Endothelial cell of umbilical vein (primary cell): ENCODE data around the gene CHRM4. TPM values are rescaled to one million over a fixed set of nuclear protein-coding genes. Genes with fewer than 3 reads are reported as not detected.

Experiments
- BruUV-seq: library from RNA; stranded (reverse); fragments of 400-500 nt; replicated peaks from 2 replicates; lab custom pipeline; 2021; lab: Mats Ljungman, UMichigan
- CTCF ChIA-PET: fragments of 300-600, 350-600 bp; sonication (Branson Sonifier 250); formaldehyde crosslinking; loops from one replicate; lab custom pipeline; 2021; ENCODE audit warnings: antibody characterized with exemption, inconsistent platforms; lab: Charles Lee
- POLR2A ChIA-PET: fragments of 300-600, 350-600 bp; sonication (Branson Sonifier 250); formaldehyde crosslinking; loops from one replicate; lab custom pipeline; 2021; ENCODE audit warnings: antibody characterized with exemption, inconsistent platforms; lab: Charles Lee
- DNase-seq: peaks from one replicate; pipeline ENCODE4 v3.0.0-alpha.2; 2011; ENCODE audit warnings: low read depth, low spot score
- FAIRE-seq: peaks from 2 replicates; lab custom pipeline; 2011; peaks lifted over from hg19 to GRCh38; lab: Jason Lieb, UNC
- H2AFZ ChIP-seq: 2 replicates; pipeline ENCODE4 v1.6.0; 2012; ENCODE audit warnings: low read depth, low read length, control low read depth, inconsistent platforms
- H3K27ac ChIP-seq: 2 replicates; pipeline ENCODE4 v1.5.1; 2011; ENCODE audit warnings: low read depth, mild to moderate bottlenecking, control low read depth, low read length, moderate library complexity; ENCODE audit not compliant: insufficient read depth
- H3K27me3 ChIP-seq, 2 experiments: 2 replicates each; pipeline versions ENCODE4 v1.6.0 to v1.6.1; 2011; ENCODE audit warnings: low read length in 2 of 2, mixed read lengths in 1 of 2; ENCODE audit not compliant: control insufficient read depth in 2 of 2, insufficient read depth in 2 of 2
- H3K36me3 ChIP-seq, 2 experiments: 2 replicates in 1 of 2; 3 replicates in 1 of 2; pipeline ENCODE4 v1.5.1; 2011; ENCODE audit warnings: low read length in 2 of 2, mild to moderate bottlenecking in 1 of 2, moderate library complexity in 1 of 2; ENCODE audit not compliant: control insufficient read depth in 2 of 2, insufficient read depth in 2 of 2; ENCODE audit errors: extremely low read depth in 1 of 2
- H3K4me1 ChIP-seq: 3 replicates; pipeline ENCODE4 v1.5.1; 2011; ENCODE audit warnings: mild to moderate bottlenecking, low read length; ENCODE audit not compliant: control insufficient read depth, insufficient read depth; ENCODE audit errors: extremely low read depth
- H3K4me2 ChIP-seq: 2 replicates; pipeline ENCODE4 v1.6.1; 2011; ENCODE audit warnings: low read length, control low read depth, mixed read lengths; ENCODE audit not compliant: insufficient read depth
- H3K4me3 ChIP-seq, 3 experiments: fragments of 200-600 bp in 1 of 3; sonication (generic), shearing (Covaris generic) in 1 of 3; replicated peaks in 1 of 3; 2 replicates each; pipeline ENCODE4 v1.5.1; 2011 to 2016; ENCODE audit warnings: control low read depth in 3 of 3, low read length in 3 of 3, mild to moderate bottlenecking in 2 of 3, inconsistent platforms in 1 of 3, low read depth in 1 of 3, moderate library complexity in 1 of 3; ENCODE audit not compliant: insufficient read depth in 1 of 3
- H3K79me2 ChIP-seq: 2 replicates; pipeline ENCODE4 v1.6.0; 2012; ENCODE audit warnings: low read length, inconsistent platforms; ENCODE audit not compliant: control insufficient read depth, insufficient read depth
- H3K9ac ChIP-seq: replicated peaks from 2 replicates; pipeline ENCODE3; 2011; ENCODE audit warnings: low read length, control low read depth; ENCODE audit not compliant: insufficient read depth; ENCODE audit errors: extremely low read depth
- H3K9me1 ChIP-seq: replicated peaks from 3 replicates; pipeline ENCODE4 v1.6.0; 2011; ENCODE audit warnings: mild to moderate bottlenecking, low read length; ENCODE audit not compliant: control insufficient read depth, insufficient read depth; ENCODE audit errors: extremely low read depth
- H3K9me3 ChIP-seq: replicated peaks from 2 replicates; pipeline ENCODE4 v1.5.1; 2012; ENCODE audit warnings: low read length, inconsistent platforms; ENCODE audit not compliant: control insufficient read depth, insufficient read depth
- H4K20me1 ChIP-seq: replicated peaks from 2 replicates; pipeline ENCODE3; 2011; ENCODE audit warnings: mild to moderate bottlenecking, low read length; ENCODE audit not compliant: control insufficient read depth, insufficient read depth; ENCODE audit errors: extremely low read depth
- CTCF ChIP-seq, 2 donors: IDR thresholded peaks; 1 replicate in 1 of 2; 2 replicates in 1 of 2; pipeline ENCODE4 v1.5.1; 2011; ENCODE audit warnings: low read length in 2 of 2, mild to moderate bottlenecking in 2 of 2, moderate library complexity in 2 of 2, control low read depth in 1 of 2, inconsistent platforms in 1 of 2, low read depth in 1 of 2; ENCODE audit not compliant: insufficient read depth in 1 of 2; ENCODE audit errors: extremely low read depth in 1 of 2
- EZH2 ChIP-seq: IDR thresholded peaks from 2 replicates; pipeline ENCODE4 v1.6.1; 2012; ENCODE audit warnings: borderline replicate concordance, low read depth, mild to moderate bottlenecking, moderate library complexity, low read length, inconsistent platforms; ENCODE audit not compliant: severe bottlenecking
- FOS ChIP-seq: IDR thresholded peaks from 2 replicates; pipeline ENCODE4 v1.6.1; 2011; ENCODE audit warnings: mild to moderate bottlenecking, low read length, moderate library complexity, borderline replicate concordance; ENCODE audit not compliant: insufficient read depth
- JUN ChIP-seq: IDR thresholded peaks from 2 replicates; pipeline ENCODE4 v1.6.1; 2011; ENCODE audit warnings: borderline replicate concordance, low read depth; ENCODE audit not compliant: insufficient read length, insufficient read depth
- MYC ChIP-seq: IDR thresholded peaks from one replicate; pipeline ENCODE4 v1.6.1; 2011; ENCODE audit warnings: mild to moderate bottlenecking, low read depth, low read length
- POLR2A ChIP-seq: IDR thresholded peaks from 2 replicates; pipeline ENCODE4 v1.6.1; 2012; ENCODE audit warnings: low read depth, mild to moderate bottlenecking, control low read depth, low read length
- POLR2AphosphoS5 ChIP-seq: IDR thresholded peaks from 2 replicates; pipeline ENCODE4 v1.6.1; 2012; ENCODE audit warnings: low read depth, mild to moderate bottlenecking, control low read depth, low read length, moderate library complexity; ENCODE audit not compliant: insufficient read depth
- dilution Hi-C: fragments of 300-500 bp; cut with MboI; formaldehyde crosslinking; loops from one replicate; pipeline ENCODE4 v1.15.0; 2019; ENCODE audit warnings: low sequenced_read_pairs; ENCODE audit not compliant: extremely low pct_ligation_motif_present
- intact Hi-C: fragments of 100-400 bp; cut with micrococcal nuclease; formaldehyde crosslinking; loops from one replicate; pipeline ENCODE4 v1.10.0; 2022
- polyA plus RNA-seq, 4 experiments: library from polyadenylated mRNA; depleted of rRNA in 3 of 4; stranded (reverse) in 3 of 4; unstranded in 1 of 4; fragments of >200 nt; gene quantifications; 2 replicates each; pipeline versions ENCODE4 v1.2.1 to v1.2.3, GENCODE V29; 2011 to 2012; ENCODE audit warnings: missing spikeins in 1 of 4
- total RNA-seq: library from RNA; stranded (reverse); gene quantifications from 2 replicates; pipeline ENCODE4 v1.2.3, GENCODE V29; 2021

The CHRM4 gene
- total and polyA plus RNA-seq, 2 donors (not counting 3 experiments of a cell fraction or from before 2014, with no cell fraction given) = 0.04 to 0.22 TPM

GRCh38 chr11:46427364-46427763 is 35.8 kb upstream of the CHRM4 start:
- TF ChIP-seq POLR2A (no peak), POLR2AphosphoS5 (no peak)
- dilution Hi-C loops = no loop called here
- FAIRE-seq (no peak), DNase-seq (no peak)
- no peaks in the 10 kb centered on the region for H3K27me3 ChIP-seq
- H2AFZ ChIP-seq = no peak overlapping the region
- no peaks in the 10 kb centered on the region for H3K4me1 ChIP-seq
- ChIA-PET POLR2A (no interaction called here), CTCF (no interaction called here)
- no peak overlapping the region for H3K4me2 ChIP-seq
- H3K79me2 ChIP-seq = no peaks in the 10 kb centered on the region
- no peak overlapping the region for H3K4me3 ChIP-seq
- H3K36me3 ChIP-seq = peaks cover 0 to 3% of the 10 kb centered on the region in 2 experiments
- no peaks in the 10 kb centered on the region for H3K9me1 ChIP-seq
- intact Hi-C loops = no loop called here
- no peaks in the 10 kb centered on the region for H3K9me3 ChIP-seq
- no peak overlapping the region for H3K9ac ChIP-seq
- BruUV-seq = no TSS peak
- no peak overlapping the region for H3K27ac ChIP-seq
- H4K20me1 ChIP-seq = no peaks in the 10 kb centered on the region

GRCh38 chr11:46426233-46426991 is 34.8 kb upstream of the CHRM4 start:
- Histone ChIP-seq H3K4me3 (no peak overlapping the region), H3K27me3 (no peaks in the 10 kb centered on the region), H3K9me3 (no peaks in the 10 kb centered on the region), H2AFZ (no peak overlapping the region), H3K4me2 (no peak overlapping the region), H3K79me2 (no peaks in the 10 kb centered on the region), H3K9me1 (no peaks in the 10 kb centered on the region), H3K27ac (no peak overlapping the region), H3K9ac (no peak overlapping the region), H3K36me3 (peaks cover 0 to 3% of the 10 kb centered on the region in 2 experiments), H4K20me1 (no peaks in the 10 kb centered on the region), H3K4me1 (no peaks in the 10 kb centered on the region)
- ChIA-PET CTCF (no interaction called here), POLR2A (no interaction called here)
- no peak for TF ChIP-seq CTCF (IDR thresholded peaks at IDR 0.05; ENCODE audit: extremely low read depth in 1 of 2, insufficient read depth in 1 of 2, low read depth in 1 of 2, low read length in 2 of 2)
- TF ChIP-seq POLR2AphosphoS5 = no peak
- TF ChIP-seq FOS = no peak
- no peak for TF ChIP-seq MYC
- no peak for TF ChIP-seq JUN
- no peak for TF ChIP-seq EZH2
- DNase-seq (no peak), FAIRE-seq (no peak)
- dilution Hi-C loops = no loop called here
- intact Hi-C loops = no loop called here
- BruUV-seq = no TSS peak
